MCF 10A (cell line): Measurements from ENCODE around the gene RTF2. TPM values are rescaled to one million over a fixed set of nuclear protein-coding genes. Genes with fewer than 3 reads are reported as not detected.

Experiments used
- BruUV-seq: library from RNA; stranded (reverse); fragments of 400-500 nt; replicated peaks from 2 replicates; lab custom pipeline; 2021; lab: Mats Ljungman, UMichigan
- CTCF ChIA-PET: fragments of 300-600 bp; sonication (Branson Sonifier 250); formaldehyde crosslinking; extraction: SDS; loops from one replicate; lab custom pipeline; 2021; ENCODE audit warnings: antibody characterized with exemption, inconsistent platforms; lab: Yijun Ruan, JAX
- POLR2A ChIA-PET: fragments of 300-600, 350-650 bp; sonication (Branson Sonifier 250); formaldehyde crosslinking; extraction: SDS; loops from one replicate; lab custom pipeline; 2020; ENCODE audit warnings: antibody characterized with exemption, inconsistent platforms; lab: Yijun Ruan, JAX
- DNase-seq: peaks from one replicate; pipeline ENCODE4 v3.0.0-alpha.2; 2018; ENCODE audit not compliant: unreplicated experiment
- H3K27ac Mint-ChIP-seq: one replicate; pipeline ENCODE4 v1.8.0; 2022; ENCODE audit warnings: mild to moderate bottlenecking, low read depth, mixed read lengths; ENCODE audit not compliant: unreplicated experiment
- H3K27me3 Mint-ChIP-seq: one replicate; pipeline ENCODE4 v1.8.0; 2022; ENCODE audit warnings: mixed read lengths; ENCODE audit not compliant: insufficient read depth, unreplicated experiment
- H3K36me3 Mint-ChIP-seq: one replicate; pipeline ENCODE4 v1.8.0; 2022; ENCODE audit warnings: mild to moderate bottlenecking, moderate library complexity, mixed read lengths; ENCODE audit not compliant: insufficient read depth, unreplicated experiment
- H3K4me1 Mint-ChIP-seq: one replicate; pipeline ENCODE4 v1.8.0; 2022; ENCODE audit warnings: mixed read lengths; ENCODE audit not compliant: insufficient read depth, unreplicated experiment
- H3K4me3 Mint-ChIP-seq: one replicate; pipeline ENCODE4 v1.8.0; 2022; ENCODE audit warnings: mild to moderate bottlenecking, moderate library complexity, mixed read lengths; ENCODE audit not compliant: unreplicated experiment
- H3K9me3 Mint-ChIP-seq: one replicate; pipeline ENCODE4 v1.8.0; 2022; ENCODE audit warnings: mixed read lengths; ENCODE audit not compliant: unreplicated experiment
- intact Hi-C: fragments of 100-400 bp; cut with micrococcal nuclease; formaldehyde crosslinking; loops from 2 replicates; pipeline ENCODE4 v1.14.1; 2022
- total RNA-seq: library from RNA; stranded (reverse); gene quantifications from 2 replicates; pipeline ENCODE4 v1.2.3, GENCODE V29; 2022
- TF ChIP-seq, protein P1 (sequence below): fragments of 200-600 bp; IDR thresholded peaks from one replicate; pipeline ENCODE4 v1.8.0; 2022; ENCODE audit warnings: antibody characterized with exemption, mild to moderate bottlenecking; ENCODE audit not compliant: unreplicated experiment

The RTF2 gene
- total RNA-seq, 1 experiment from 2014 or later, result 66.4 TPM

DNA sequence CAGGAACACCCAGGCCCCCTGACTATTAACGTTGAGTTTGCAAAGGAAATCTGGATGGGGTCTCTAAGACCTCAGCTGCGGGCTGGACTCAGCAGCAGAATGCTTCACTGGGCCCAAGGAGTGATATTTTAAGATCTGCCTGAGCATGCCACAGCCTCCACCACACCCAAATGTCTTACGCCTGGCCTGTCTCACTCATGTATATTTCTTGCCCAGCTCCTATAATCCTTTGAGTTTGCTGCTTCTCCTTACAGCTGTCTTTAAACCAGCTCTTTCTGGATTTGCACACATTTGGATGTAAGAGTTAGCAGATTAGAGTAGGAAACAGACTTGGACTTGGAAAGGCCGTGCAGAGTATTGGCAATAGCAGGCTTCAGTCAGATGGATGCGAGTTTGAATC lies 40.0 kb upstream of the RTF2 start:
- Mint-ChIP-seq H3K36me3 (no peaks in the 10 kb centered on the region), H3K9me3 (no peaks in the 10 kb centered on the region), H3K27me3 (peaks cover 9% of the 10 kb centered on the region), H3K27ac (peak overlapping the region; percentile 60), H3K4me3 (no peak overlapping the region), H3K4me1 (peaks cover 19% of the 10 kb centered on the region)
- TF ChIP-seq, protein P1, sequence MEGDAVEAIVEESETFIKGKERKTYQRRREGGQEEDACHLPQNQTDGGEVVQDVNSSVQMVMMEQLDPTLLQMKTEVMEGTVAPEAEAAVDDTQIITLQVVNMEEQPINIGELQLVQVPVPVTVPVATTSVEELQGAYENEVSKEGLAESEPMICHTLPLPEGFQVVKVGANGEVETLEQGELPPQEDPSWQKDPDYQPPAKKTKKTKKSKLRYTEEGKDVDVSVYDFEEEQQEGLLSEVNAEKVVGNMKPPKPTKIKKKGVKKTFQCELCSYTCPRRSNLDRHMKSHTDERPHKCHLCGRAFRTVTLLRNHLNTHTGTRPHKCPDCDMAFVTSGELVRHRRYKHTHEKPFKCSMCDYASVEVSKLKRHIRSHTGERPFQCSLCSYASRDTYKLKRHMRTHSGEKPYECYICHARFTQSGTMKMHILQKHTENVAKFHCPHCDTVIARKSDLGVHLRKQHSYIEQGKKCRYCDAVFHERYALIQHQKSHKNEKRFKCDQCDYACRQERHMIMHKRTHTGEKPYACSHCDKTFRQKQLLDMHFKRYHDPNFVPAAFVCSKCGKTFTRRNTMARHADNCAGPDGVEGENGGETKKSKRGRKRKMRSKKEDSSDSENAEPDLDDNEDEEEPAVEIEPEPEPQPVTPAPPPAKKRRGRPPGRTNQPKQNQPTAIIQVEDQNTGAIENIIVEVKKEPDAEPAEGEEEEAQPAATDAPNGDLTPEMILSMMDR, result no peak
- CTCF ChIA-PET, result interaction anchor here (0.7 kb wide), 1 partner anchor 42 kb away, joined by 4 read pairs; no protein-coding TSS in a partner anchor
- BruUV-seq, result no TSS peak
- no peak for DNase-seq
- POLR2A ChIA-PET, result interaction anchor here (1.0 kb wide), 1 partner anchor 41 kb away, joined by 5 read pairs; the partner anchor contains the start of gene RTF2
- intact Hi-C loops, result no loop called here

DNA sequence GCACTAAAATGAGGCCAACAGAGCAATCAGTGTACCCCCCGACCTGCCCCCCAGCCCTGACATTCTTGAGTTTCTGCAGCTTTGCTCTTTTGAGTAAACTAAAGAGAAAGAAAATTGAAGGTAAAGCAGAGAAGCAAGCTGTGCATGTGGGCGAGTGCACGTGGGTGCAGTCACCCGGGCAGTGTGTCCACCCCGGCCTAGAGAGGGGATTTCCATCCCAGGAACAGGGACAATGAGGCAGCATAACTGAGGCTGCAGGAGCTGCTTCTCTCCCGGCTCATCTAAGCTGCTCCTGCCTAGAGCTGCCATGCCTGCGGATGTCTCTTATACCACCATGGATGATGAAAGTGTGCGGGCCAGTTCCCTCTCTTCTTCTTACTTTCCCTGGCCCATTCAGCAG lies 39.5 kb upstream of the RTF2 start:
- TF ChIP-seq, protein P1, result no peak
- intact Hi-C loops, result no loop called here
- Mint-ChIP-seq H3K27ac (peak overlapping the region; percentile 60), H3K27me3 (peaks cover 14% of the 10 kb centered on the region), H3K4me3 (no peak overlapping the region), H3K36me3 (no peaks in the 10 kb centered on the region), H3K9me3 (no peaks in the 10 kb centered on the region), H3K4me1 (peaks cover 19% of the 10 kb centered on the region)
- ChIA-PET CTCF (interaction anchor here (0.6 to 1.0 kb wide), 2 partner anchors 182 to 241 kb away, joined by 3 to 4 read pairs; no protein-coding TSS in a partner anchor), POLR2A (interaction anchor here (1.0 kb wide), 1 partner anchor 40 kb away, joined by 5 read pairs; the partner anchor contains the start of gene RTF2)
- BruUV-seq, result no TSS peak
- DNase-seq, result no peak

DNA sequence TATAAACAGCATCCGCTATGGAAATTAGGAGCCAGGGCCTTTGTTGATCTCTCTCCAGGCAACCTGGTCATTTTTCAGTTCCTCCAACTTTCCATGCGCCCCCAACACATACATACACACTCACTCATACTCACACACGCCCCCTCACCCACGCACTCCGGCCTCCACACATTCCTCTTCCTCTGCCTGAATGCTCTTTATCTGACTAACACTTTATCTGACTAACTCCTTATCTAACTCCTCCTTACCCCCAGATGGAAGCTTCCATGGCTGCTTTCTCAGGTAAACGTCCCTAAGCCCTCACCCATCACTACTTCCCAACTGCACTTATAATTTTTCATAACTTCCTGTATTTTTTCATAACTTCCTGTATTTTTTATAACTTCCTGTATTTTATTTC lies 38.9 kb upstream of the RTF2 start:
- POLR2A ChIA-PET, result no interaction called here
- CTCF ChIA-PET, result interaction anchor here (0.6 to 1.0 kb wide), 2 partner anchors 183 to 242 kb away, joined by 3 to 4 read pairs; no protein-coding TSS in a partner anchor
- DNase-seq, result no peak

DNA sequence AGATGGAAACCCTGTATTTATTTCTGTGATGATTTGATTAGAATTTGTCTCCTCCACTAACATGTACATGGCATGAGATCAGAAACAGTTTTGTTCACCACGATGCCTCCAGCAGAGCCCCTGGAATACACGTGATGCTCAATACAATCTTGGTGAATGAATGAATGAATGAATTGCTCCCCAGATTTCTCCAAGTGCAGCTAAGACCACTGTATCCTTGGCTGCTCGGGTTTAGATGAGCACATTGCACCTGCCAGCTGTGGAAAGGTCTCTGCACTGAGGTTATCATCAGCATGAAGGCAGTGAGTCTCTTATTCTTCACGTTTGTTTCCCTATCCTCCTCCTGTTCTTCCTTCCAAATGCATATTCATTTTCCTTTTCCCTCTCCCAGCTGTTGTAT lies 38.5 kb upstream of the RTF2 start:
- peaks cover 19% of the 10 kb centered on the region for H3K4me1 Mint-ChIP-seq
- no peaks in the 10 kb centered on the region for H3K9me3 Mint-ChIP-seq
- CTCF ChIA-PET, result interaction anchor here (1.0 kb wide), 1 partner anchor 242 kb away, joined by 3 read pairs; no protein-coding TSS in a partner anchor
- H3K27ac Mint-ChIP-seq, result no peak overlapping the region
- no TSS peak for BruUV-seq
- no peak for DNase-seq
- POLR2A ChIA-PET, result no interaction called here
- H3K4me3 Mint-ChIP-seq, result no peak overlapping the region
- intact Hi-C loops, result no loop called here
- TF ChIP-seq, protein P1, result no peak
- H3K36me3 Mint-ChIP-seq, result no peaks in the 10 kb centered on the region
- H3K27me3 Mint-ChIP-seq, result peaks cover 14% of the 10 kb centered on the region

More for the DNA sequence above, 38.9 kb upstream of the RTF2 start:
- Mint-ChIP-seq H3K36me3 (no peaks in the 10 kb centered on the region), H3K4me3 (no peak overlapping the region), H3K4me1 (peaks cover 19% of the 10 kb centered on the region), H3K27me3 (peaks cover 14% of the 10 kb centered on the region), H3K9me3 (no peaks in the 10 kb centered on the region), H3K27ac (no peak overlapping the region)
- intact Hi-C loops, result no loop called here
- BruUV-seq, result no TSS peak
- TF ChIP-seq, protein P1, result no peak
